Measurements from ENCODE around the gene CTNNA1.
"Not testable (repeated sequence)": the region's sequence is repeated elsewhere in the genome, so short reads cannot be mapped to it uniquely, and the experiment has no call there.

Gene CTNNA1

DNA sequence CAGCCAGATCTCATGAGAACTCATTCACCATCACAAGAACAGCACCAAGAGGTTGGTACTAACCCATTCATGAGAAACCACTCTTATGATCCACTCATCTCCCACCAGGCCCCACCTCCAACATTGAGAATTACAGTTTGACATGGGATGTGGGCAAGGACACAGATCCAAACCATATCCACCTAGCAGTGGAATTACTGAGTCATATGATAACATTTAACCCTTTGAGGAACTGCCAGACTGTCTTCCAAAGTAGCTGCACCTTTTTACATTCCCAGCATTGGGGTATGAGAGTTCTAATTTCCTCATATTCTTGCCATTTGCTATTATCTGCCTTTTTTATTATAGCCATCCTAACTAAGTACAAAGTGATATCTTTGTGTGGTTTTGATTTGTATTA lies 51.9 kb downstream of the CTNNA1 start:
- in situ Hi-C loops (cut with MboI; ENCODE audit: low sequenced_read_pairs), result no loop called here

- in situ Hi-C loops (cut with MboI; ENCODE audit: low sequenced_read_pairs), result no loop called here
These were observed 54.0 kb downstream of the CTNNA1 start for GRCh38 chr5:138807182-138807581.

- in situ Hi-C loops (cut with MboI; ENCODE audit: low sequenced_read_pairs), result no loop called here
These were observed 56.2 kb downstream of the CTNNA1 start for GRCh38 chr5:138809391-138809790.

DNA sequence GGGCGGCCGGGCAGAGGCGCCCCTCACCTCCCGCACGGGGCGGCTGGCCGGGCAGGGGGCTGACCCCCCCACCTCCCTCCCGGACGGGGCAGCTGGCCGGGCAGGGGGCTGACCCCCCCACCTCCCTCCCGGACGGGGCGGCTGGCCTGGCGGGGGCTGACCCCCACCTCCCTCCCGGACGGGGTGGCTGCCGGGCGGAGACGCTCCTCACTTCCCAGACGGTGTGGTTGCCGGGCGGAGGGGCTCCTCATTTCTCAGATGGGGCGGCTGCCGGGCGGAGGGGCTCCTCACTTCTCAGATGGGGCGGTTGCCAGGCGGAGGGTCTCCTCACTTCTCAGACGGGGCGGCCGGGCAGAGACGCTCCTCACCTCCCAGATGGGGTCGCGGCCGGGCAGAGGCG lies 57.6 kb downstream of the CTNNA1 start:
- in situ Hi-C loops (cut with MboI; ENCODE audit: low sequenced_read_pairs), result not testable (repeated sequence)

DNA sequence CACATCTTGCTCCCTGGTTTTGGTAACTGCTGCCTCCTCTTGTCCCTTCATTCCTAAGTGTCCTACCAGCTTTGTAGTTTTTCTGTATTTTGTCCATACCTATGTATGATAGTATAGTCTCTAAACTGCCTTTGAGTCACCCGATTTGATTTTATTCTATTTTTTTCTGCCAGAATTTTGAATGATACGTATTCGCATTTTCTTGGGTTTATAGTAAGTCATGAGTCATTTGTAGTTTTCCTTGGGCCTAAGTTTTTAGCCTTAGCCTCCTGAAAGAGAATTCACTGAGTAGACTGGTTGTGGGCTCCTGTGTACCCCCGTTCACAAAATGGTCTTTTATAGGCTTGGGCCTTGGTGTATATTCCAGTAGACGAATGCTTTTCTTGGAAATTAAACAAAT lies 62.3 kb downstream of the CTNNA1 start:
- in situ Hi-C loops (cut with MboI; ENCODE audit: low sequenced_read_pairs), result no loop called here

DNA sequence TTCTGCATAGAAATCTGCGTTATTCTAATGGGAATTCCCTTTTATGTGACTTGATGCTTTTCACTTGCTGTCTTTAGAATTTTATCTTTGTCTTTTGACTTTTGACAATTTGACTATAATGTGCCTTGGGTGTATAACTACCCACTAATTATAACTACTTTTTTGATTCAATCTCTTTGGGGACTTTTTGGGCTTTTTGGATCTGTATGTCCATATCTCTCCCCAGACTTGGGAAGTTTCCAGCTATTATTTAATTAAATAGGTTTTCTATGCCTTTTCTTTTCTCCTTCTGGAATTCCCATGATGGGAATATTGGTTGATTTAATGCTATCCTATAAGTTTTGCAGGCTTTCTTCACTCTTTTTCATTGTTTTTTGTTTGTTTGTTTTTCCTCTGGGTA lies 64.0 kb downstream of the CTNNA1 start:
- in situ Hi-C loops (cut with MboI; ENCODE audit: low sequenced_read_pairs), result no loop called here

GRCh38 chr5:138819081-138819480 lies 65.9 kb downstream of the CTNNA1 start:
- in situ Hi-C loops (cut with MboI; ENCODE audit: low sequenced_read_pairs), result no loop called here

GRCh38 chr5:138820695-138821094 lies 67.5 kb downstream of the CTNNA1 start:
- in situ Hi-C loops (cut with MboI; ENCODE audit: low sequenced_read_pairs), result no loop called here

GRCh38 chr5:138824516-138824915 lies 71.3 kb downstream of the CTNNA1 start:
- in situ Hi-C loops (cut with MboI; ENCODE audit: low sequenced_read_pairs), result no loop called here

DNA sequence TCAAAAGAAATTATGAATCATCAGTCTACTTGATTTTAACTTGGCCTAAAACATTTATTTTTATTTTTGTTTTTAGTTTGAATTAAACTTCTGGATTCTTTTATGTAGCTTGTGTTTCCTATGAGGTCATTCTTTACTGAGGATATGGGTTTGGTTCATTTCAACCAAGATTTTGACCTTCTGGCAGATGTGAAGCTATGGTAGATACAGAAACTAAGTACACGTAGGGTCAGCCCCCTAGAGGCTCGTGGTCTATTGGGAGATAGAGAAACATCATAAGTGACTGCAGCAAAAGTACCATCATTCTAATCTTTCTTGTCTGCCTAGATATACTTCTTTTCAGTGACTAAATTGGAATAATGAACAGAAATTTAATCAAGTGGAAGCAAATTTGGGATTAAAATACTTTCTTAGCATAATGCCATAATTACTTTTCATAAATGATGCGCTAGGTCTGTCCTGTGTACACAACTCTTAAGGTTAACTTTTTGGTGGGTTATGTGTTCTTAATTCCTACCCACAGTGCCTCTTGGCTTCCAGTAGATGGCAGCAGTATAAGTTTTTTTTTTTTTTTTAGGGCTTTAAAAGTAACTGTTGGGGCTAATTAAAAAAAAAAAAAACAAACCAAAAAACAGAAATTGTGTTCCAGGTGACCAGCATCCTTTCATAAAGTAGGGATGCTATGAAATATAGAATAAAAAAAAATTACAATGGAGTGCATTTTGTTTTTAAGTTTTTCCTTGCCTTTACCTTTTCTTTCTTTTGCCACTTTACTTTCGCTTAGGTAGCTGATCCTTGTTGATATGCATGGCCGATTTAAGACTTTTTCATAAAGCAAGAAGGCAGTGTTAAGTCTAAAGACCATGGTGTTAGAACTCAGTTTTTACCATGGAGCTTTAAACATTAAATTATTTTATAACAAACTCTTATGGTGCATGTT lies 72.0 kb downstream of the CTNNA1 start:
- in situ Hi-C loops (cut with MboI; ENCODE audit: low sequenced_read_pairs), result no loop called here

DNA sequence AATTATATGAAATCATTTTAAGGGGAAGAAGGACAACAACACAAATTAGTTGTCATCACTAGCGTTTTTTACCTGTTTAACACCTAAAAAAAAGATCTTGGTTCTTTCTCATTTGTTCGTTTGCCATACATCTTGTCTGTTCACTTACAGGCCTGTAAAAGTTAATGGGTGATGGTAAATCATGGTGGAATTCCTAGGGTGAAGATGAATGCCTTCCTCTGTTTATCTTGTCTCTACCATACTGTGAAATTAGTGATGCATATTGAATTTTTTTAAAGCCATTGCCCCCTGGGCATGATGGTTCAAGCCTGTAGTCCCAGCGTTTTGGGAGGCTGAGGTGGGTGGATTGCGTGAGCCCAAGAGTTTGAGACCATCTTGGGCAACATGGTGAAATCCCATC lies 75.3 kb downstream of the CTNNA1 start:
- in situ Hi-C loops (cut with MboI; ENCODE audit: low sequenced_read_pairs), result no loop called here

DNA sequence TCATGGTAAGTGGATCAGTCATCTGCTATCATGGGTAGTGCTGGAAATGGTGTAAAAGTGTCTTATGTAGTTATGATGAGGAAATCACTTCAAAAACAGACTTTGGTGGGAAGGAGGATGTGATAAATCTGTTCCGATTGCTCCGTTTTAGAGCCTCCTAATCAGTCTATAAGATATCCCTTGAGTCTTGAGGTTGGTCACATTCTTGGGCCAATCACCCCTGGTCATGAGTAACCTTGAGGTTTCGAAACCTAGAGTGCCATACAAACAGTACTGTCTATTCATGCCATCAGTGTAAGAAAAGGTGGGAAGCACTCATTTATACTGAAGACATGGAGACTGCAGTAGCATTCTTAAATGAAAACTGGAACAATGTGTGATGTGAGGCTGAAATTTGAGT lies 76.1 kb downstream of the CTNNA1 start:
- in situ Hi-C loops (cut with MboI; ENCODE audit: low sequenced_read_pairs), result no loop called here

GRCh38 chr5:138831703-138832102 lies 78.5 kb downstream of the CTNNA1 start:
- in situ Hi-C loops (cut with MboI; ENCODE audit: low sequenced_read_pairs), result no loop called here

GRCh38 chr5:138832218-138832617 lies 79.0 kb downstream of the CTNNA1 start:
- in situ Hi-C loops (cut with MboI; ENCODE audit: low sequenced_read_pairs), result no loop called here

DNA sequence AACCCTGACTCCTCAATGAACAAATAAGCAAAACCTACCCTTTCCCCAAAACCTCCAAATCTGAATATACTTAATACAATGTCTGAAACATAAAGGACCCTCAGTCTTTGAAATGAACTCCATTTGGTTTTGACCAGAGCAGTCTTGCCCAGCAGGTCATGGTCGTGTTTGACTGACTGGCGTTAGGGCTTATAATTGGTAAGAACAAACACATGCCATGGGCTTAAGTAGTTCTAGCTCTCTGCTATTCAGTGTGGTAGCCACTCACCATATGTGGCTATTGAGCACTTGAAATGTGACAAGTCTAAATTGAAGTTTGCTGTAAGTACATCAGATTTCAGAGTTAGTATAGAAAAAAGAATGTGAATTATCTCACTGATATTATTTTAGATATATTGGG lies 79.9 kb downstream of the CTNNA1 start:
- in situ Hi-C loops (cut with MboI; ENCODE audit: low sequenced_read_pairs), result no loop called here

GRCh38 chr5:138833726-138834480 lies 80.7 kb downstream of the CTNNA1 start:
- in situ Hi-C loops (cut with MboI; ENCODE audit: low sequenced_read_pairs), result no loop called here

DNA sequence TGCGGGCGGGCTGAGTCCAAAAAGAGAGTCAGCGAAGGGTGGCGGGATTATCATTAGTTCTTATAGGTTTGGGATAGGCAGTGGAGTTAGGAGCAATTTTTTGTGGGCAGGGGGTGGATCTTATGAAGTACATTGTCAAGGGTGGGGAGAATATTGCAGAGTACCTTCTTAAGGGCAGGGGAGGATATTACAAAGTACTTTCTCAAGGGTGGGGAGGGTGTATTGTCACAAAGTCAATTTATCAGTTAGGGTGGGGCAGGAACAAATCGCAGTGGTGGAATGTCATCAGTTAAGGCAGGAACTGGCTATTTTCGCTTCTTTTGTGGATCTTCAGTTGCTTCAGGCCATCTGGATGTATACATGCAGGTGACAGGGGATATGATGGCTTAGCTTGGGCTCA lies 81.6 kb downstream of the CTNNA1 start:
- in situ Hi-C loops (cut with MboI; ENCODE audit: low sequenced_read_pairs), result not testable (repeated sequence)

GRCh38 chr5:138837160-138837559 lies 83.9 kb downstream of the CTNNA1 start:
- in situ Hi-C loops (cut with MboI; ENCODE audit: low sequenced_read_pairs), result no loop called here

GRCh38 chr5:138840103-138840502 lies 86.9 kb downstream of the CTNNA1 start:
- in situ Hi-C loops (cut with MboI; ENCODE audit: low sequenced_read_pairs), result no loop called here

- in situ Hi-C loops (cut with MboI; ENCODE audit: low sequenced_read_pairs), result no loop called here
These were observed 88.3 kb downstream of the CTNNA1 start for GRCh38 chr5:138841531-138841930.

GRCh38 chr5:138843316-138844124 lies 90.3 kb downstream of the CTNNA1 start:
- in situ Hi-C loops (cut with MboI; ENCODE audit: low sequenced_read_pairs), result no loop called here

All from HL-60/S4 treated with retinoic acid at 250 ng/mL for 4 days and 3 days (cell line).